Parietal lobe (tissue), 1 donor: ENCODE data around the gene XAGE3. TPM values are rescaled to one million over a fixed set of nuclear protein-coding genes. Genes with fewer than 3 reads are reported as not detected.

Source experiments
- total RNA-seq: library from RNA; depleted of rRNA; stranded (reverse); fragments of >200 nt; gene quantifications from one replicate; pipeline ENCODE4 v1.2.3, GENCODE V29; 2014

XAGE3 gene, protein sequence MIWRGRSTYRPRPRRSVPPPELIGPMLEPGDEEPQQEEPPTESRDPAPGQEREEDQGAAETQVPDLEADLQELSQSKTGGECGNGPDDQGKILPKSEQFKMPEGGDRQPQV
- not detected for total RNA-seq

DNA sequence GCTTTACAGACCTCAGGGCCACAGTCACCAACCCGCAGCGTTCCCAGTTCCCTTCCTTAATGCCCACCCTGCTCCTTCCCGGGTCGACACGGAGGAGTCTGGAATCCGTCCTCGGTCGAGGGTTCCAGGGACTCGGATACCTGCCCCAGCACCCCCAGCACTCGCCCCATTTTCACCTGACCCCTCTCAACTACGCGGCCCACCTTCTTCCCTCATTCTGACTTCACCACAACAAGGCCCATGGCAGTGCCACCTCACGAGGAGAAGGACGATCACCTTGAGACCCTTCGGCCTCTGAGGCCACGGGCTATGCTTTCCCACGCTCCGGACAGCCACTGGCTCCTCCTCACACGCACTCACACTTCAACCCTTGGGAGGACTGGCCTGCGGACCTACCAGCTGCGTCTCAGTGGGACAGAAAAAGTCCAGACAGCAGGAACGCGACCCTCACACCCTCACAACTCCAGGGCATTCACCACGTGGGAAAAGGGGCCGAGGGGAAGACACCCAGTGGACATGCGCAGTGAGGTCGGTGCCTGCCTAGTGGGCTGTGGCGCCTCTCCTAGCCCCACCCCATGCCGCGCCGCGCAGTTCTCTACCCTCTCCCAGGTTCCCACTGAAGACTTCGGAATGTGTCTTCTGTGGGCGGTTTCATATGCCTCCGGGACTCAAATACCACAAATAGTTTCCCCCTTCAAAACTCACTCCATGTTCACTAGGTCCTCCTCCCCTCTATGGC is at the start of gene XAGE3:
XAGE3 (minus strand) TSS at position 474 of the 739 bp plus-strand sequence. CDS start 950 bp downstream, outside the sequence.

DNA sequence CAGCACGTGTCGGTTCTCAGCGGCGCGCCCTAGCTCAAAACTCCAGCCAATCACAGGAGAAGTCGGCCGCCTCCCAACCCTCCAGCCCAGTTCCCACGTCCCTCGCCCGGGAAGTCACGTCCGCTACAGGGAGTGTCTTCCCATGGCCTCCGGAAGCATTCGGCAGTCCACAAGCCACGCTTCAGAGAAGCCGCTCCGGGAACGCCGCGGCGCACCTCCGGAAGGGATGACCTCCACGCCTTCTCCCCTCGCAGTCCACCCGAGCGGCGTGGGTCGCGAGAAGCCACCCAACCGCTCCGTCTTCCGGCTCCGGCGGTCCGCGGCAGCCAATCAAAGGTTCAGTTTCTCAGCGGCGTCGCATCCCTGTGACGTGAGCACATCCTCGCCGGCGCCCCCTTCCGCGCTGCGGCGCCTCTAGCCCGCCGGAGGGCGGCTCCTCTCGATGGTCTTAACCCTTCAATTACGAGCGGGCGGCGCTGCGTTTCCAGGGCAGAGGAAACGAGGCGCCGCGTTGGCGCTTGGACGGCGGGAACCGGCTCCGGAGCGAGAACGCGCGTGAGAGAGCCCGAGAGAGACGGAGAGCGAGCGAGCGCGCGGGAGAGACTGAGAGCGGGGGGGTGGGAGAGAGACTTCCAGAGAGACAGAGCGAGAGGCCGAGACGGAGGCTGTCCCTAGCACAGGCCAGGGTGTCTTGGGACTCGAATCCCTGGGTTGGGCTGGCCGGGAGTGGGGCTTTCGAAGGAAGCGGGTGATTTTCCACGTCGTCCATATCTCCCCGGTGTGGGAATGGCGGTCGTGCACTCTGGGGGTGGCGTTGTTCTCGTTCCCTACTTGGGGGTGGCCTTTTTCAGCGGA is 29.2 kb upstream of the XAGE3 start, which contains the start of gene FAM156B:
FAM156B (plus strand) TSS at position 476 of the 855 bp plus-strand sequence. CDS start 9,896 bp downstream, outside the sequence.

Other genes with a start within 250 kb of the XAGE3 start
- gene SSX7, start 213.2 kb downstream of the XAGE3 start, total RNA-seq, result not detected
- gene SSX2, start 160.9 kb downstream of the XAGE3 start, total RNA-seq, result not detected
- gene SSX2B, start 116.8 kb downstream of the XAGE3 start, total RNA-seq, result not detected
- gene SPANXN5, start 70.7 kb downstream of the XAGE3 start, total RNA-seq, result not detected
- gene XAGE5, start 56.8 kb downstream of the XAGE3 start, total RNA-seq, result not detected
- gene FAM156B, start 29.2 kb upstream of the XAGE3 start, total RNA-seq, result 30.7 TPM
- 27.5 TPM for gene FAM156A, start 90.4 kb upstream of the XAGE3 start, total RNA-seq
- gene GPR173, start 180.7 kb upstream of the XAGE3 start, total RNA-seq, result 36.0 TPM
- gene TSPYL2, start 214.3 kb upstream of the XAGE3 start, total RNA-seq, result 12.5 TPM
- gene KANTR, start 226.1 kb upstream of the XAGE3 start, total RNA-seq, result 91.4 TPM